T47D (cell line): ENCODE measurements around the gene CORO7.

Experiments
- DNase-seq, 2 experiments: peaks; one replicate each; pipeline versions ENCODE4 v3.0.0 to v3.0.0-alpha.2; 2011 to 2012; ENCODE audit warnings: low read depth in 1 of 2, low spot score in 1 of 2
- JUND ChIP-seq: IDR thresholded peaks from 2 replicates; pipeline ENCODE4 v1.6.1; 2012; ENCODE audit warnings: low read depth
- in situ Hi-C: cut with HindIII; loops from 2 replicates; pipeline ENCODE4 v1.10.0; 2016; ENCODE audit warnings: low sequenced_read_pairs, low pct_unique_long_range_greater_than_20kb

The CORO7 gene

DNA sequence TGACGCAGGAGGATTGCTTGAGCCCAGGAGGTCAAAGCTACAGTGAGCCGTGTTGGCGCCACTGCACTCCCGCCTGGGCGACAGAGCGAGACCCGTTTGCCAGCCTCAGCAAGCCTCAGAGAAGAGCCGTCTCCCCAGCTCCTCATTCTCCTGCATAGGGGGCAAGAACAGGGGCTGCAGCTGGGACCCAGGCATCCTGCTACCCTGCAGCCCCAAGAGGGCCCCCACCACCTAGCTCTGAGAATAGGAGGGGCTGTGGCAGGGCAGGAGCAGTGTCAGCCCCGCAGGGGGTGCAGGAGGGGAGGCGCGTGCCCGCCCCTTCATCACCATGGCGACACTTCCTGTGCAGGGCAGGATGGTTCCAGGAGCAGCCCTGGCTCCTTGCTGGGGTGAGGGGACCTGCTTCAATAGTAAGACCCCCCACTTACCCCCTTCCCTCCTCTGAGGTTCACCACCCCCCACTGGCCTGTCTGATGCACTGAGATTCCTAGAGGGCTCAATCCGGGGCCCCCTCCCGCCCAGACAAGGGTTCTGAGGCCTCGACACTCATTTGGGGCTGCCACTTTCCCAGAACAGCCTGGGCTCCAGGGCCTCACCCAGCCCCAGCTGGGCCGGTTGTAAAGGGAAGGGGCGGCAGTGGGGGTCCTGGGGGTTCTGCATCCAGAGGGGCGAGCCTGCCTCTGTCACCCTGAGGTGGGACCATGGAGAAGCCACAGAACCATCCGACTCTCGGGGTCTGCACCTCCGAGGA is 24.6 kb downstream of the CORO7 start:
- TF ChIP-seq JUND = no peak
- in situ Hi-C loops = no loop called here
- no peak for DNase-seq

DNA sequence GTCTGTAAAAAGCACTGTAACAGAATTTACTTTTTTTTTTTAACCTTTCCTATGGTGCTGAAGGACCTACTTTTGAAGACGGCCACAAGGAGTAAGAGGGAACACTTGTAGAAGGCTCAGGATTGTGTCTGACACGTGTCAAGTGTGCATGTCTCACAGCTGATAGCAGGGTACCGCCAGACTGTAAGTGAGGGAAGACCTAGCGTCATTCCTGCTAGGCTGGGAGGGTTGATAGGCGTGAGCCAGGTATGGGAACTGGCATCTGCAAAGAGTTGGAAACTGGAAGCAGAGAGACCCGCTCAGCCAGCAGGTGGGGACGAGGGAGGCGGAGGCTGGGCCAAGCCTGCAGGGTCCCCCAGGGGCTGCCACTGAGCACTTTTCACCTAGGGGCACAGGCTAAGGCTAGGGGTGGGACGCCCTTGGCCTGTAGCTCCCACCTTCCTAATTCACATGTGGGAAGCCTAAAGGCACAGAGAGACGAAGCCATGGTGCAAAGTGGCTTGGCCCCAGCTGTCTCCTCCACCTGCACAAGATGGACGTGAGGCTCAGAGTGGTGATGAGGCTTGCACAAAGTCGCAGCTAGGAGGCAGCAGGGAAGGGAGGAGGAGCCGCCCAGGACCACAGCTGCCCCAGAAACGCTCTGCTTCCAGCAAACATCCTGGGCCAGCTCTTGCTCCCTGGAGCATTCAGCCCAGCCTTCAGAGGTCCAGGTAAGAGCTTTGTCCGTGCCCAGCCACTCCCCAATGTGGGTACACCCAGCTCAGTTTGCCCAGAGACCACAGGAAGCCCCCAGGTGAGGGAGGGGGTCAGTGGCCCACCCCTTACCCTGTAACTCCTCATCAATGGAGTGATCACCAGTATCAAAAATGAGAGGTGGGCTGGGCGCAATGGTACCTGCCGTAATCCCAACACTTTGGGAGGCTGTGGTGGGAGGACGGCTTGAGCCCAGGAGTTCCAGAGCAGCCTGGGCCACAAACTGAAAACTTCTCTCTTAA is 25.8 kb downstream of the CORO7 start:
- in situ Hi-C loops = no loop called here
- no peak for DNase-seq
- no peak for TF ChIP-seq JUND

DNA sequence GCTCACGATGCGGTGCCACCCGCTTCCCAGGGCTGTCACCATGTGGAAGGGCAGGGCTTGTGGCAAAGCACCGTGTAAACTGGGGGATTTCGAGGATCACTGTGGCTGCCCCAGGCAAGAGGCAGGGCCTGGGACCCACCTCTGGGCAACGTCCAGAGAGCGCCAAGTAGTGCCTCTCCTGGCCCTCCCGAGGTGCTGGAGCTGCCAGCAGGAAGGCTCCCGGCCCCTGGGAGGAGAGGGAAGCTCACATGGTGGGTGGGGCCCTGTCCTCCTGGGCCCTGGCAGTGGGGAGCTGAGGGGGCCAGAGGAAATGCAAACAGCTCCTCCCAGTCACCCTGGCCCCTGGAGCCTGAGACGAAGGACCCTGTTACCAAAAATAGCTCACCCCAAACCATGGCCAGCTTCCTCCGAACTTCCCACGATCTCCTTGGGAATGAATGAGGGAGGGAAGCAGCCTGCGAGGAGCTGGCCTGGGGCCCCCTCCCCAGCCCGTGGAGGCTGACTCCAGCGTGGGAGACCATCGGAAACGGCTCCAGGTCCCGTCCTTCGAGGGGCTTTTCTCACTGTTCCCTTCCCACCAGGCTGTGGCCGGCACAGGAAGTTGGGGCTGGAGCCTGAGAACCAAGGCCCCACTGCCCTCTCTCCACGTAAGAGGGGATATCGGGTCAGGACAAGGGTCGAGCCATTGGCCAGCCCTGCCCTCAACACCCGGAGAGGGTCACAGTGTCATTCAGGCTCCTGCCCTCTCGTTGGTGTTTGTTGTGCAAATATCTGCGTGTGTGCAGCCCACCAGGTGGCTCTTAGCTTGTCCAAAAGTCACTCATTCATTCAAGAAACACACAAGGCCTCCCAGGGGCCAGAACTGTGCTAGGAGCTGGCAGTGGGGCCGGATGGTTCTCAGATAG is 27.1 kb downstream of the CORO7 start:
- in situ Hi-C loops = no loop called here
- no peak for TF ChIP-seq JUND
- DNase-seq = no peak

DNA sequence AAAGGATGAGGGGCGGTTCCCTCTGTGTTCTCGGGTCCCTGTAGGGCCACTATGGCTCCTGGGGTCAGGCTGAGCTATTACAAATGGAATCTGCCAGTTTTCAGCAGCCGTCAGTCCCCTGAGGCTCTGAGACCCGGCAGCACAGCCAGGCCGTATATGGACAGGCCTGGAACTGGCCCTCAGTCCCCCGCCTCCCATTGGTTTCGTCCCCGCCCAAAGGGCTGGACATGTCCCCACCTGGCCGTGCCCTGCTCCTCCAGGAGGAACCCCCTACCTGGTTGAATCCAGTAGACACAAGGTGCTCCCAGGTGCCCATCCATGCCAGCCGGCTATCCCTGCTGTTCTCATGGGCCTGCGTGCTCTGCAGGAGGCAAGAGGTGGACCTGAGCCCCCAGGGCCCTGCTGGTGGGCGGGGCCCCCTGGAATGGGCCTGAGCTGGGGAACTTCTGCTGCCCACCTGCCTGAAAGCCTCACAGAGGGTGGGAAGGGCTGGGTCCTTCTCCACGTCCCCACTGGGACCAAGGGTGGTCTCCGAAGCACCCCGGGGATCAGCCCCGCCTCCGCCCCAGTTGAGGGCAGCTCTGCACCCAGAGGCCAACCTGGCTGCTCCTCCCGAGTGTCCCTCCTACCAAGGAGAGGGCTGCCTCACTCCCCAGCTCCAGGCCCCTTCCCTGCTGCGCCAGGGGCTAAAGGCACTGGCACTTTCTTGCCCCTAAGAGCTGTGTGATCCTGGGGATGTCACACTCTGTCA is 27.9 kb downstream of the CORO7 start:
- no peak for DNase-seq
- in situ Hi-C loops = no loop called here
- no peak for TF ChIP-seq JUND

DNA sequence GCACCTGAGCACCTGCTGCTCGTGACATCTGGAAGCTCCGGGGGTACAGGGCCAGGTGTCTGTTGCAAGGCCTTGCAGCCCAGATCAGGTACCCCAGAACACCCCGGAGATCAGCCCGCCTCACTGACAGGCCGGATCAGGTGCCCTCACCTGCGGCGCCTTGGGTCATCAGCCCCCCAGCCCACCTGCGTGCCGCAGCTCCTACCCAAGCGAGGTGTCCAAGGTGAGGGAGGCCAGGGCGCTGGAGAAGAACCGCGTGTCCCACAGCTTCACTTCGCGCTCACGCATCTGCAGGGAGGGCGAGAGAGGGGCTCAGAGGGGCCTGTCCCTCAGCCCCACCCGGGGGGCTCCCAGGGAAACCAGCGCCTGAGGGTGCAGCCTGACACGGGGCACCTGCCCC is 28.6 kb downstream of the CORO7 start:
- DNase-seq = no peak
- TF ChIP-seq JUND = no peak
- in situ Hi-C loops = no loop called here

DNA sequence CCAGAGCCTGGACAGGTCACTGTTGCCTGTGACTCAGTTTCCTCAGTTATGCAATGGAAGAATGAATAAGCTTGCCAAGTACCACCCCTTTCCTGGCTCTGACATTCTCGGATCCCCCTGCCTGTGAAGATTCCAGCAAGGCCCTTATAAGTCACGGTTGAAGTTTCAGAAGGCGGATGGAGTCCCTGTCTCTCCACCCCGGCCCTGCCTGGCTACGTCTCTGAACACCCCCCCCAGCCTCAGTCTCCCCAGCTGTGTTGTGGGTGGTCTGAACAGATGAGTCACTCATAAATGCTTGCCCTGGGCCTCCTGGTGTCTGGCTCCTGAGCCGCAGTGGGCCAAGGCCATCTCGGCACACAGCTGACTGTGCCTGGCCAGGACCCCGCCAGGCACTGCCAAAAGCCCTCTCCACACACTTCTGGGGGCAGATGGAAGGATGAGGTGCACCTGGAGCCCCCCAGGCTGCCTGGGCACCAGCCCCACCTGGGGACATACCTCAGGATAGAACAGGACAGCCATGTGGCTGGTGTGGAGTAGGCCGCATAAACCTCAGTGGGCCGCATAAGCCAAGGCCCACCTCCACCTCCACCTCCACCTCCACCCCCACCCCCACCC is 29.3 kb downstream of the CORO7 start:
- no peak for TF ChIP-seq JUND
- no peak for DNase-seq
- in situ Hi-C loops = no loop called here

DNA sequence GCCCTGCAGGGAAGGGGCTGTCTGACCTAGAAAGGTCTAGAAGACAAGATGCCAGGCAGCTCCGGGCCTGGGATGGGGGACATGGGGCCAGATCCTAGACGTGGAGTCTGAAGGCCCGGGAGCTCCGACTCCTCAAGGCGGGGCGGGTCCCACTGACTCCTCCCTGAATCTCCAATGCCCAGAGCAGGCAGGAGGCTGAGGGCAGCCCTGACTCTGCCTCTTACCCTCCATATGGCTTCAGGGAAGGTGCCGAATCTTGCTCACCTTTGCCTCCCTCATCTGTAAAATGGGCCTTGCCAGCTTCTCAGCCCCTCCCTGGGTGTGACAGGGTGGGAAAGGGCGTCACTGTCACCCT is 30.0 kb downstream of the CORO7 start:
- no peak for TF ChIP-seq JUND
- in situ Hi-C loops = no loop called here
- no peak for DNase-seq

DNA sequence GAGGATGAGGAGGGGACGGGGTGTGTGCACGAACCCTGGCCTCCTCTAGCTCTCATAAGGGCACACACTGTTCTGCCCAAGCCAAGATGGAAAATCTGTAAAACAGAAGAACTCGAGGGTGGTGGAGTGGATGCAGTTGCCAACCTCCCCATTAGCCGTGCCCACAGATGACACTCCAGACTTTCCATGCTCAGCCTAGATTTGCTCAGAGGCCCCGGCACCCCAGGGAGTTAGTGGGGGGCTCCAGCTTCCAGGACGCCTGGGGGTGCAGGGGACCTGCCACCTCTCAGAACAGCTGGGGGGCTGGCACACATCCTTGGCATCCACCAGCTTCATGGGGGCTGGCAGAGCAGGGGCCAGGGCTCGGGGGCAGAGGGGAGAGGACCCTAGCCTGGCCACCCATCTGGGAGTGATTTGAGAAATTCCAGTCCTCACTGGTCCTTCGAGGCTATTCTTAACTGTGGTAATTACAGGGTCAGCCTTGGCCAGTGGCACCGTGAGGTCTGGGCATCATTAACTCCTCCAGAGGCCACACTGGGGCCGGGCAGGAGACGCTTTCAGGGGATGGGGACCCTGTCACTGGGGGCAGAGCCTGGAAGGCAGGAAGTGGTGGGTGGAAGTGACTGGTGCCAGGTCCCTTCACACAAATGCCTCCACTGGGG is 30.5 kb downstream of the CORO7 start:
- no peak for TF ChIP-seq JUND
- in situ Hi-C loops = no loop called here
- DNase-seq = no peak

DNA sequence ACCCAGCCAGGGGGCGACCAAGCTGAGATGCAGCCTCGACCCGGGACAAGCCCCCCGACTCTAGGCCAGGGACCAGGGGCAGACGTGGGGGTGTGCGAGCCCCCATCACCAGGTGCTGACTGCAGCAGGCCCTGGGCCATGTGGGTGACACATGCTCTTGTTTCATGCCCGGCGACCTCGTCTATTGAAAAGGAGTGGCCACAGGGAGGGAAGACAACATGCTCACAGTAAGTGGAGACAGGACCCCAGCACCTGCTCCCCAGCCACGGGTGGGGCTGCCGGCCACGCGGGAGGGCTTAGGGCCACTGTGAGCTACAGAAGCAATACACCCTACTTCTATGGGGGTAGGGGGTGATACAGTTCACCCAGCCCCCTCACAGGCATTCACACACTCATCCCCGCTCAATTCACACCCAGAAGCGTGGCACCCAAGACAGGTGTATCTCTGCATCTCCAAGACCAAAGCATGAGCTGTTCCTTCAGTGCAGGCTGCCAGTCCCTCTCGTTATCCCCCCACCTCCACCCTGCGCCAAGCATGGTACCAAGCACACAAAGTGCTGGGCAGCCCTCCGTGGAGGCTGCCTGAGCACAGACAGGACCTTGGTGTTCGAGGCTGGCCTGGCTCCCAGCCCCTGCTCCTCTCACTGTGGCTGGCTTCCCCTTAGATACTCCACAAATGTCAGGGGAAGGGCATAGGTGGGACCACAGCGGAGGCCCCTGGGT is 31.2 kb downstream of the CORO7 start:
- TF ChIP-seq JUND = no peak
- no peak for DNase-seq
- in situ Hi-C loops = no loop called here

DNA sequence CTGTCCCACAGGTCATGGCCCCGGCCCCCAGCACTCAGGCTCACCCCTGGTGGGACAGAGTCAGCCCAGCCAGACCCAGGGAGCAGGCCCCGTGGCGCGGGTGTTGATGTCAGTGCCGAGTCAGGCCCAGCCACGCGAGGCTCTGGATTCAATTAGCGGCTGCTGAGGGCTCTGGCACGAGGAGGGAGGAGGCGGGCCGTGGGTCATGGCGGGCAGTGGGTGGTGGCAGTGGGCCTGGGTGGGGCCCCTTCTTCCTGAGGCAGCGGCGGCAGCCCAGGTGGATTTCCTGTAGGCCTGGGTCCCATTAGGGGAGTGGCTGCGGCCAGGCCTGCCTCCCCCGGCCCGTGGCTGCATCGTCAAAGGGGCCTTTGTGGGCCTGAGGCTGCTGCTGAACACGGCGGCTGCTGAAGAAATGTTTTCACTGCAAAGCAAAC is 31.9 kb downstream of the CORO7 start:
- no peak for DNase-seq
- in situ Hi-C loops = no loop called here
- TF ChIP-seq JUND = no peak
